ENCODE data around the gene MTMR2. TPM values are rescaled to one million over a fixed set of nuclear protein-coding genes. Genes with fewer than 3 reads are reported as not detected.
A peak's percentile ranks its signal among the peaks of the same experiment; 100 is the strongest.

MTMR2 gene
- total and polyA plus RNA-seq, 2 of the 13 experiments (the other 11 are each of a cell fraction or from before 2014, with no cell fraction given) = 12.7 to 22.3 TPM

- peak; percentile 14; the same call in 1 of the 2 replicates for TF ChIP-seq ZNF704 (CRISPR knock-in tag; IDR thresholded peaks at IDR 0.05; ENCODE audit: borderline replicate concordance)
- TF ChIP-seq THRA (CRISPR knock-in tag; IDR thresholded peaks at IDR 0.05; ENCODE audit: borderline replicate concordance) = no peak
- TF ChIP-seq ELF1 (CRISPR knock-in tag; IDR thresholded peaks at IDR 0.05) = no peak
- no peak for TF ChIP-seq ZNF580 (CRISPR knock-in tag; IDR thresholded peaks at IDR 0.05; ENCODE audit: borderline replicate concordance, low read depth)
- TF ChIP-seq ZBTB8A (CRISPR knock-in tag; IDR thresholded peaks at IDR 0.05; ENCODE audit: borderline replicate concordance, low read depth) = 0 out of 2 replicates have a peak, but pooled peaks have one; percentile 53
- TF ChIP-seq ZNF574 (CRISPR knock-in tag; IDR thresholded peaks at IDR 0.05) = no peak
- no peak for TF ChIP-seq ZSCAN12 (CRISPR knock-in tag; IDR thresholded peaks at IDR 0.05)
- TF ChIP-seq ZNF878 (CRISPR knock-in tag; IDR thresholded peaks at IDR 0.05) = 0 out of 2 replicates have a peak, but pooled peaks have one; percentile 47
- TF ChIP-seq ZNF296 (CRISPR knock-in tag; conservative IDR thresholded peaks at IDR 0.05) = no peak
- TF ChIP-seq BRCA1 (CRISPR knock-in tag; IDR thresholded peaks at IDR 0.05) = 0 out of 2 replicates have a peak, but pooled peaks have one; percentile 14
- no peak for TF ChIP-seq ZNF567 (CRISPR knock-in tag; IDR thresholded peaks at IDR 0.05; ENCODE audit: borderline replicate concordance)
- TF ChIP-seq GTF3A (CRISPR knock-in tag; conservative IDR thresholded peaks at IDR 0.05) = no peak
- TF ChIP-seq IKZF4 (CRISPR knock-in tag; IDR thresholded peaks at IDR 0.05; ENCODE audit: borderline replicate concordance, low read depth, not compliant biosample characterization) = no peak
- no peak for TF ChIP-seq LBX2 (CRISPR knock-in tag; IDR thresholded peaks at IDR 0.05; ENCODE audit: borderline replicate concordance)
- TF ChIP-seq ARNT (IDR thresholded peaks at IDR 0.05) = no peak
- TF ChIP-seq ZNF253 (CRISPR knock-in tag; IDR thresholded peaks at IDR 0.05; ENCODE audit: borderline replicate concordance) = 0 out of 2 replicates have a peak, but pooled peaks have one; percentile 4
- TF ChIP-seq YEATS2 (CRISPR knock-in tag; IDR thresholded peaks at IDR 0.05; ENCODE audit: borderline replicate concordance) = no peak
- no peak for TF ChIP-seq ZSCAN25 (CRISPR knock-in tag; IDR thresholded peaks at IDR 0.05)
- TF ChIP-seq NFYB (CRISPR knock-in tag; IDR thresholded peaks at IDR 0.05) = peak; percentile 81
Observed at GRCh38 chr11:95790123-95790932, 133.6 kb downstream of the MTMR2 start, which contains the start of gene CEP57 (continued).

Measured in HepG2 (cell line).